ENCODE data around the gene DAAM1. TPM values are rescaled to one million over a fixed set of nuclear protein-coding genes. Genes with fewer than 3 reads are reported as not detected.

DAAM1 gene
- total RNA-seq, 1 experiment from 2014 or later = 13.3 TPM

GRCh38 chr14:59268858-59269257 lies 80.4 kb downstream of the DAAM1 start:
- intact Hi-C loops (cut with micrococcal nuclease; ENCODE audit: unreplicated experiment) = no loop called here
- Histone ChIP-seq H3K4me1 (ENCODE audit: control insufficient read depth, insufficient read depth, low read length) (no peaks in the 10 kb centered on the region), H3K4me3 (ENCODE audit: low read depth in 2 of 2, low read length in 2 of 2) (no peak overlapping the region), H3K36me3 (ENCODE audit: control insufficient read depth, insufficient read depth, low read length) (no peaks in the 10 kb centered on the region), H3K27me3 (ENCODE audit: control insufficient read depth, insufficient read depth, low read length) (no peaks in the 10 kb centered on the region), H3K9me3 (ENCODE audit: control insufficient read depth, insufficient read depth, low read depth, low read length) (no peaks in the 10 kb centered on the region), H3K27ac (ENCODE audit: low read length) (no peak overlapping the region)
- no TSS peak for BruUV-seq (replicated peaks)
- in situ Hi-C loops (cut with HindIII; ENCODE audit: low pct_unique_long_range_greater_than_20kb, low sequenced_read_pairs) = no loop called here
- no peak for TF ChIP-seq SIN3A (IDR thresholded peaks at IDR 0.05; ENCODE audit: borderline replicate concordance, insufficient read depth, low read depth, low read length)
- TF ChIP-seq REST (IDR thresholded peaks at IDR 0.05; ENCODE audit: insufficient read depth in 1 of 2, low read depth in 2 of 2, low read length in 1 of 2) = no peak
- no peak for TF ChIP-seq POLR2AphosphoS5 (IDR thresholded peaks at IDR 0.05; ENCODE audit: low read depth, low read length)
- TF ChIP-seq TCF7L2 (IDR thresholded peaks at IDR 0.05; ENCODE audit: low read depth, low read length) = no peak
- TF ChIP-seq CTCF (IDR thresholded peaks at IDR 0.05) = no peak
- ChIA-PET POLR2A (no interaction called here), CTCF (no interaction called here)
- DNase-seq (ENCODE audit: low read depth, low spot score) (no peak), ATAC-seq (no peak)

DNA sequence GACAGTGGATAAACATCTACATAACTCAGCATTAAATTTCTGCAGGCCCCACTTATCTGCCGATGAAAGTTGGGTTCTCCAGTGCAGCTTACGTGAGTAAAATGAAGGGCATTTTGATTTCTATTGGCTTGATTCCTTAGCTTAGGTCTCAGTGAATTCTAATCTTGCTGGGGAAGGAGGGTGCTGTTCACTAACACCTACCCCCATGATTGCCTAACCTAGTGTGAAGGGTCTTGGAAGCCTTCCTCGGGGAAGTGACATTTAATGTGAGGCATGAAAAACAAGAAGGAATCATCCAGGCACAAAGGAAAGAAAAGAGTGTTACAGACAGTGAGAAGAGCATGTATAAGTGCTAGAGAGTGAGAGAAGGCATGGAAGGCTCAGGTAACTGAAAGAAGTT lies 81.0 kb downstream of the DAAM1 start:
- no TSS peak for BruUV-seq (replicated peaks)
- in situ Hi-C loops (cut with HindIII; ENCODE audit: low pct_unique_long_range_greater_than_20kb, low sequenced_read_pairs) = no loop called here
- CTCF ChIA-PET = no interaction called here

More for the DNA sequence above, 81.0 kb downstream of the DAAM1 start:
- Histone ChIP-seq H3K36me3 (ENCODE audit: control insufficient read depth, insufficient read depth, low read length) (no peaks in the 10 kb centered on the region), H3K27me3 (ENCODE audit: control insufficient read depth, insufficient read depth, low read length) (no peaks in the 10 kb centered on the region), H3K27ac (ENCODE audit: low read length) (no peak overlapping the region), H3K9me3 (ENCODE audit: control insufficient read depth, insufficient read depth, low read depth, low read length) (no peaks in the 10 kb centered on the region), H3K4me3 (ENCODE audit: low read depth in 2 of 2, low read length in 2 of 2) (no peak overlapping the region), H3K4me1 (ENCODE audit: control insufficient read depth, insufficient read depth, low read length) (no peaks in the 10 kb centered on the region)
- POLR2A ChIA-PET = no interaction called here
- intact Hi-C loops (cut with micrococcal nuclease; ENCODE audit: unreplicated experiment) = no loop called here
- ATAC-seq = no peak
- TF ChIP-seq SIN3A (IDR thresholded peaks at IDR 0.05; ENCODE audit: borderline replicate concordance, insufficient read depth, low read depth, low read length) (no peak), POLR2AphosphoS5 (IDR thresholded peaks at IDR 0.05; ENCODE audit: low read depth, low read length) (no peak), REST (IDR thresholded peaks at IDR 0.05; ENCODE audit: insufficient read depth in 1 of 2, low read depth in 2 of 2, low read length in 1 of 2) (no peak), CTCF (IDR thresholded peaks at IDR 0.05) (no peak), TCF7L2 (IDR thresholded peaks at IDR 0.05; ENCODE audit: low read depth, low read length) (no peak)
- DNase-seq (ENCODE audit: low read depth, low spot score) = no peak

Data from Panc1 (cell line).